ENCODE data around the gene CD44.

The CD44 gene

GRCh38 chr11:35178873-35179272 is 39.9 kb downstream of the CD44 start:
- H3K4me3 ChIP-seq (ENCODE audit: extremely low read depth, insufficient read depth, low read length, poor library complexity, severe bottlenecking), result no peak overlapping the region
- WGBS, 2 experiments (ENCODE audit: insufficient coverage in 2 of 2), result 83 to 93% methylated on average over 2 of the region's 2 CpGs

GRCh38 chr11:35179466-35180135 is 40.6 kb downstream of the CD44 start:
- 80 to 100% methylated on average over 1 to 2 of the region's 2 CpGs for WGBS, 2 experiments (ENCODE audit: insufficient coverage in 2 of 2)
- Histone ChIP-seq H3K36me3 (ENCODE audit: control insufficient read depth, insufficient read depth, low read length) (peaks cover 77% of the 10 kb centered on the region), H3K9me3 (ENCODE audit: control insufficient read depth, low read length) (no peaks in the 10 kb centered on the region), H3K27ac (ENCODE audit: low read depth, low read length, severe bottlenecking) (no peak overlapping the region), H3K4me3 (ENCODE audit: extremely low read depth, insufficient read depth, low read length, poor library complexity, severe bottlenecking) (no peak overlapping the region), H3K4me1 (ENCODE audit: control insufficient read depth, insufficient read depth, low read length, poor library complexity, severe bottlenecking) (peaks cover 16% of the 10 kb centered on the region)

More at GRCh38 chr11:35178873-35179272, 39.9 kb downstream of the CD44 start:
- peaks cover 23% of the 10 kb centered on the region for H3K4me1 ChIP-seq (ENCODE audit: control insufficient read depth, insufficient read depth, low read length, poor library complexity, severe bottlenecking)
- H3K27ac ChIP-seq (ENCODE audit: low read depth, low read length, severe bottlenecking), result no peak overlapping the region
- peaks cover 72% of the 10 kb centered on the region for H3K36me3 ChIP-seq (ENCODE audit: control insufficient read depth, insufficient read depth, low read length)
- H3K9me3 ChIP-seq (ENCODE audit: control insufficient read depth, low read length), result no peaks in the 10 kb centered on the region

GRCh38 chr11:35180317-35181233 is 41.6 kb downstream of the CD44 start:
- WGBS, 2 experiments (ENCODE audit: insufficient coverage in 2 of 2), result 79 to 95% methylated on average over 4 of the region's 5 CpGs
- no peak overlapping the region for H3K4me3 ChIP-seq (ENCODE audit: extremely low read depth, insufficient read depth, low read length, poor library complexity, severe bottlenecking)
- H3K36me3 ChIP-seq (ENCODE audit: control insufficient read depth, insufficient read depth, low read length), result peaks cover 85% of the 10 kb centered on the region
- H3K9me3 ChIP-seq (ENCODE audit: control insufficient read depth, low read length), result no peaks in the 10 kb centered on the region
- no peak overlapping the region for H3K27ac ChIP-seq (ENCODE audit: low read depth, low read length, severe bottlenecking)
- H3K4me1 ChIP-seq (ENCODE audit: control insufficient read depth, insufficient read depth, low read length, poor library complexity, severe bottlenecking), result peaks cover 18% of the 10 kb centered on the region

GRCh38 chr11:35182317-35182939 is 43.5 kb downstream of the CD44 start:
- WGBS, 2 experiments (ENCODE audit: insufficient coverage in 2 of 2), result 95 to 100% methylated on average over 4 of the region's 6 CpGs
- Histone ChIP-seq H3K27ac (ENCODE audit: low read depth, low read length, severe bottlenecking) (no peak overlapping the region), H3K36me3 (ENCODE audit: control insufficient read depth, insufficient read depth, low read length) (peaks cover 87% of the 10 kb centered on the region), H3K4me3 (ENCODE audit: extremely low read depth, insufficient read depth, low read length, poor library complexity, severe bottlenecking) (no peak overlapping the region), H3K4me1 (ENCODE audit: control insufficient read depth, insufficient read depth, low read length, poor library complexity, severe bottlenecking) (peaks cover 23% of the 10 kb centered on the region), H3K9me3 (ENCODE audit: control insufficient read depth, low read length) (no peaks in the 10 kb centered on the region)

GRCh38 chr11:35183326-35183925 is 44.5 kb downstream of the CD44 start:
- no peaks in the 10 kb centered on the region for H3K9me3 ChIP-seq (ENCODE audit: control insufficient read depth, low read length)
- peaks cover 87% of the 10 kb centered on the region for H3K36me3 ChIP-seq (ENCODE audit: control insufficient read depth, insufficient read depth, low read length)
- WGBS, 2 experiments (ENCODE audit: insufficient coverage in 2 of 2), result 100% methylated on average over 2 of the region's 2 CpGs; no CpG with 5 or more reads in 1 of the 2 experiments
- no peak overlapping the region for H3K27ac ChIP-seq (ENCODE audit: low read depth, low read length, severe bottlenecking)
- H3K4me3 ChIP-seq (ENCODE audit: extremely low read depth, insufficient read depth, low read length, poor library complexity, severe bottlenecking), result no peak overlapping the region
- peaks cover 20% of the 10 kb centered on the region for H3K4me1 ChIP-seq (ENCODE audit: control insufficient read depth, insufficient read depth, low read length, poor library complexity, severe bottlenecking)

- Histone ChIP-seq H3K9me3 (ENCODE audit: control insufficient read depth, low read length) (no peaks in the 10 kb centered on the region), H3K27ac (ENCODE audit: low read depth, low read length, severe bottlenecking) (no peak overlapping the region), H3K4me3 (ENCODE audit: extremely low read depth, insufficient read depth, low read length, poor library complexity, severe bottlenecking) (no peak overlapping the region), H3K36me3 (ENCODE audit: control insufficient read depth, insufficient read depth, low read length) (peaks cover 85% of the 10 kb centered on the region), H3K4me1 (ENCODE audit: control insufficient read depth, insufficient read depth, low read length, poor library complexity, severe bottlenecking) (peaks cover 29% of the 10 kb centered on the region)
- whole genome bisulfite sequencing, 2 experiments (ENCODE audit: insufficient coverage in 2 of 2), result 73 to 75% methylated on average over 1 of the region's 2 CpGs
These were observed 46.7 kb downstream of the CD44 start for GRCh38 chr11:35185696-35186095.

DNA sequence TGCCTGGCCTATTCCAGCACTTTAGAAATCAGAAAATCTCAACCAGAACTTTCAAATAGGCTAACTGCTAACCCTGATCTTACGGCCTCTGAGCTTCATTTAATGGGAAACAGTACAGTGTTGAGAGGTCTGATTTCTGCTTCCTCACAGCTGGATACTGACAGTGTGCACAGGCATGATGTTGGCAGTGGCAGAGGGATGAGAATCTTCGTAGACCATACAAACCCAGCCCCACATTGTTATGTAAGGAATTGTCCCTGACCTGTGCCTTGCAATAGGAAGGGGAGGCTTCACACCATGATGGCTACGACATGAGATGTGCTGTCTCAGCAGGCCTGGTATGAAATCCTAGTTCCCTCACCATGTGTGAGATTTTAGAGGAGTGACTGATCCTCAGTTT is 49.0 kb downstream of the CD44 start:
- peaks cover 52% of the 10 kb centered on the region for H3K4me1 ChIP-seq (ENCODE audit: control insufficient read depth, insufficient read depth, low read length, poor library complexity, severe bottlenecking)
- WGBS, 2 experiments (ENCODE audit: insufficient coverage in 2 of 2), result 83% methylated on average over 1 of the region's 3 CpGs; no CpG with 5 or more reads in 1 of the 2 experiments
- no peaks in the 10 kb centered on the region for H3K9me3 ChIP-seq (ENCODE audit: control insufficient read depth, low read length)
- peaks cover 74% of the 10 kb centered on the region for H3K36me3 ChIP-seq (ENCODE audit: control insufficient read depth, insufficient read depth, low read length)
- H3K4me3 ChIP-seq (ENCODE audit: extremely low read depth, insufficient read depth, low read length, poor library complexity, severe bottlenecking), result no peak overlapping the region
- no peak overlapping the region for H3K27ac ChIP-seq (ENCODE audit: low read depth, low read length, severe bottlenecking)

DNA sequence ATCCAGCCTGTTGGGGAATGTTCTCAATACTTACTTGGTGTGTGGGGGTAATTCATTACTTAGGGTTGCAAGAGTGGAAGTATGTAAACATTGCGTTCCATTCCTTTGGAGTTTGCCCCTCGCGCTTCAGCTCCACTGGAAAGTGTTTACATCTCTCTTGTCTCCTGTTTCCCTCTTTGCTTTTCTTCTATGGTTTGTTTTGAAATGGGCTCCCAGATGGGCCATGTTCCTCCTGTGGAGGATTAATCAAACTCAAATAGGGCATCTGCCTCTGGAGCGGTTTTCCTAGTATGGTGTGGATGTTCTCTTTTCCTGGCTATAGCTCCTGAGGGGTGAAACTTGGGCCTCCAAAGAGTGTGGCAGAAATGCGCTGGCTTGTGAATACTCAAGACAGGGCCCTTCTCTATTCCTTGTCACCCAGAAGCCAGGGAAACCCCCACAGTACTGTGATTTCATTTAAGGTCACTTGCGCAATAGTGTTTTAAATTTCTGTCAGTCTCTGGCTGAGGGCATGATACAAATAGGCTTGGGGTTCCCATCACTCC is 51.9 kb downstream of the CD44 start:
- WGBS, 2 experiments (ENCODE audit: insufficient coverage in 2 of 2), result 100% methylated on average over 4 to 5 of the region's 6 CpGs
- Histone ChIP-seq H3K27ac (ENCODE audit: low read depth, low read length, severe bottlenecking) (no peak overlapping the region), H3K4me1 (ENCODE audit: control insufficient read depth, insufficient read depth, low read length, poor library complexity, severe bottlenecking) (peaks cover 42% of the 10 kb centered on the region), H3K4me3 (ENCODE audit: extremely low read depth, insufficient read depth, low read length, poor library complexity, severe bottlenecking) (no peak overlapping the region), H3K9me3 (ENCODE audit: control insufficient read depth, low read length) (no peaks in the 10 kb centered on the region), H3K36me3 (ENCODE audit: control insufficient read depth, insufficient read depth, low read length) (peaks cover 73% of the 10 kb centered on the region)

GRCh38 chr11:35192347-35192746 is 53.4 kb downstream of the CD44 start:
- peaks cover 40% of the 10 kb centered on the region for H3K4me1 ChIP-seq (ENCODE audit: control insufficient read depth, insufficient read depth, low read length, poor library complexity, severe bottlenecking)
- peak overlapping the region; percentile 26 for H3K27ac ChIP-seq (ENCODE audit: low read depth, low read length, severe bottlenecking)
- peaks cover 75% of the 10 kb centered on the region for H3K36me3 ChIP-seq (ENCODE audit: control insufficient read depth, insufficient read depth, low read length)
- H3K4me3 ChIP-seq (ENCODE audit: extremely low read depth, insufficient read depth, low read length, poor library complexity, severe bottlenecking), result no peak overlapping the region
- H3K9me3 ChIP-seq (ENCODE audit: control insufficient read depth, low read length), result no peaks in the 10 kb centered on the region
- WGBS, 2 experiments (ENCODE audit: insufficient coverage in 2 of 2), result 70 to 80% methylated on average over 1 to 3 of the region's 3 CpGs

DNA sequence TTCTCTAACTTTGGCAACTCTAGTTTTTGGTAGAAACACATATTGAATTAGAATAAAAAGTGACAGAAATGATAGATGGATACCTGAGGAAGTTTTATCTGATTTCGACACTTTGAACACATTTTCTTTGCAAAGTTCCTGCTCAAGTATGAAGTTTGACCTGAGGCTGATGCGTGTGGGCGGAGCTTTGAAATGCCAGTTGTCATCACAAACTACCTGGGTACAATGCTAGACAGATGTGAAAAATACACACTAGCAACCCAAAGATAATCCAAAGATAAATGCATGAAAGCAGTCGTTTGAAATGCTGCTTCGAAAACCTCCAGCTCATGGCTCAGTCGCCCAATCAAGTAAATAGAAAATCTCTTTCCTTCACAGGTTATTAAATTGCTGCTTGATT is 54.8 kb downstream of the CD44 start:
- Histone ChIP-seq H3K4me1 (ENCODE audit: control insufficient read depth, insufficient read depth, low read length, poor library complexity, severe bottlenecking) (peaks cover 40% of the 10 kb centered on the region), H3K36me3 (ENCODE audit: control insufficient read depth, insufficient read depth, low read length) (peaks cover 75% of the 10 kb centered on the region), H3K4me3 (ENCODE audit: extremely low read depth, insufficient read depth, low read length, poor library complexity, severe bottlenecking) (no peak overlapping the region), H3K9me3 (ENCODE audit: control insufficient read depth, low read length) (no peaks in the 10 kb centered on the region), H3K27ac (ENCODE audit: low read depth, low read length, severe bottlenecking) (no peak overlapping the region)
- 97 to 100% methylated on average over 3 to 4 of the region's 6 CpGs for WGBS, 2 experiments (ENCODE audit: insufficient coverage in 2 of 2)
